Esophagus muscularis mucosa (tissue), 4 donors: Measurements from ENCODE around the gene LRWD1. TPM values are rescaled to one million over a fixed set of nuclear protein-coding genes. Genes with fewer than 3 reads are reported as not detected.

Source experiments
- DNase-seq: peaks from one replicate; pipeline ENCODE4 v3.0.0-alpha.2; 2017; ENCODE audit errors: extremely low spot score
- H3K27ac ChIP-seq, 4 donors: fragments of 200-600 bp; sonication (generic); replicated peaks in 1 of 4; 1 replicate in 3 of 4; 2 replicates in 1 of 4; pipeline ENCODE4 v1.5.1; 2016 to 2019; ENCODE audit warnings: mild to moderate bottlenecking in 1 of 4
- H3K27me3 ChIP-seq, 4 donors: fragments of 200-600 bp; sonication (generic); one replicate each; pipeline versions ENCODE4 v1.5.1 to v1.6.0; 2016 to 2019
- H3K36me3 ChIP-seq, 4 donors: fragments of 200-600 bp; sonication (generic); one replicate each; pipeline ENCODE4 v1.5.1; 2016 to 2019
- H3K4me1 ChIP-seq, 4 donors: fragments of 200-600 bp; sonication (generic); one replicate each; pipeline ENCODE4 v1.5.1; 2016 to 2019
- H3K4me3 ChIP-seq, 4 donors: fragments of 200-600 bp; sonication (generic); 1 replicate in 2 of 4; 2 replicates in 2 of 4; pipeline ENCODE4 v1.5.1; 2016 to 2019; ENCODE audit warnings: mild to moderate bottlenecking in 4 of 4, moderate library complexity in 1 of 4
- H3K9me3 ChIP-seq, 4 donors: fragments of 200-600 bp; sonication (generic); 1 replicate in 3 of 4; 2 replicates in 1 of 4; pipeline ENCODE4 v1.5.1; 2016 to 2019
- CTCF ChIP-seq, 3 experiments: fragments of 200-600 bp in 2 of 3; fragments of 450-650 bp in 1 of 3; sonication (generic) in 2 of 3; IDR thresholded peaks; one replicate each; pipeline ENCODE4 v1.5.1; 2017 to 2019; ENCODE audit warnings: antibody characterized with exemption in 3 of 3, mild to moderate bottlenecking in 2 of 3, moderate library complexity in 1 of 3
- EP300 ChIP-seq: sonication (generic); formaldehyde crosslinking; IDR thresholded peaks from one replicate; pipeline ENCODE4 v1.6.1; 2017; ENCODE audit warnings: antibody characterized with exemption
- POLR2A ChIP-seq: fragments of 450-650 bp; IDR thresholded peaks from one replicate; pipeline ENCODE4 v1.6.1; 2017; ENCODE audit warnings: antibody characterized with exemption, moderate library complexity, mild to moderate bottlenecking, low read depth
- POLR2AphosphoS5 ChIP-seq, 2 donors: sonication (generic); formaldehyde crosslinking; IDR thresholded peaks; one replicate each; pipeline ENCODE4 v1.6.1; 2017; ENCODE audit warnings: antibody characterized with exemption in 2 of 2
- WGBS: methylation state at CpG from one replicate; pipeline ENCODE4 v1.1.5; 2018; 5-methylcytosine and 5-hydroxymethylcytosine counted together
- intact Hi-C: fragments of 100-400 bp; cut with DNase I; formaldehyde crosslinking; loops from one replicate; pipeline ENCODE4 v1.15.1; 2023
- total RNA-seq, 4 donors: library from RNA; depleted of rRNA; stranded (reverse); fragments of >200 nt; gene quantifications; one replicate each; pipeline versions ENCODE4 v1.1.0 to v1.2.1, GENCODE V29; 2016

The LRWD1 gene
- total RNA-seq, 4 donors from 2014 or later: 10.0 to 32.7 (median 17.0) TPM

- TF ChIP-seq CTCF (IDR thresholded peaks at IDR 0.05) (no peak), EP300 (no peak), POLR2AphosphoS5 (IDR thresholded peaks at IDR 0.05) (no peak), POLR2A (no peak)
- H3K4me3 ChIP-seq: peak overlapping the region; percentile 82 to 90 (median 87)
Measured at GRCh38 chr7:102432442-102433218, 32.2 kb upstream of the LRWD1 start.

GRCh38 chr7:102433219-102434038 is 31.4 kb upstream of the LRWD1 start, which contains the start of gene ORAI2:
Gene ORAI2, plus strand, starts transcription at chr7:102433575. Its CDS starts 5,382 bp downstream, at chr7:102438957.
- no peaks in the 10 kb centered on the region for H3K27me3 ChIP-seq
- H3K9me3 ChIP-seq: no peaks in the 10 kb centered on the region
- peak within 1 kb of the TSS; percentile 82 to 90 (median 87) for H3K4me3 ChIP-seq
- 0% methylated on average over 4 of the region's 90 CpGs for WGBS
- intact Hi-C loops: no loop called here
- H3K36me3 ChIP-seq: peaks cover 0 to 8% (median 2%) of the 10 kb centered on the region in 4 donors
- peaks cover 14 to 34% (median 30%) of the 10 kb centered on the region in 4 donors for H3K4me1 ChIP-seq
- peak within 1 kb of the TSS; percentile 42 to 74 (median 68) for H3K27ac ChIP-seq
- TF ChIP-seq POLR2AphosphoS5 (IDR thresholded peaks at IDR 0.05): peak in 1 of 2 donors; percentile 41
- TF ChIP-seq EP300: no peak
- no peak for DNase-seq

More at GRCh38 chr7:102432442-102433218, 32.2 kb upstream of the LRWD1 start:
- Histone ChIP-seq H3K27me3 (no peaks in the 10 kb centered on the region), H3K4me1 (peaks cover 14 to 34% (median 30%) of the 10 kb centered on the region in 4 donors), H3K36me3 (peaks cover 0 to 12% (median 3%) of the 10 kb centered on the region in 4 donors), H3K27ac (peak overlapping the region; percentile 42 to 74 (median 68)), H3K9me3 (no peaks in the 10 kb centered on the region)
- intact Hi-C loops: no loop called here
- no peak for DNase-seq
- 50% methylated on average over 20 of the region's 27 CpGs for WGBS

GRCh38 chr7:102434039-102434486 is 30.7 kb upstream of the LRWD1 start:
- H3K27ac ChIP-seq: peak overlapping the region in 3 of 4 donors; percentile 68 to 74 (median 69)
- intact Hi-C loops: no loop called here
- H3K36me3 ChIP-seq: peaks cover 0 to 8% (median 4%) of the 10 kb centered on the region in 4 donors
- 11% methylated on average over 6 of the region's 9 CpGs for WGBS
- peaks cover 14 to 34% (median 30%) of the 10 kb centered on the region in 4 donors for H3K4me1 ChIP-seq
- no peaks in the 10 kb centered on the region for H3K9me3 ChIP-seq
- H3K27me3 ChIP-seq: no peaks in the 10 kb centered on the region
- TF ChIP-seq CTCF (IDR thresholded peaks at IDR 0.05) (no peak), EP300 (no peak), POLR2AphosphoS5 (IDR thresholded peaks at IDR 0.05) (no peak), POLR2A (no peak)
- peak overlapping the region; percentile 82 to 90 (median 87) for H3K4me3 ChIP-seq
- DNase-seq: no peak

GRCh38 chr7:102436118-102436517 is 28.7 kb upstream of the LRWD1 start:
- 91% methylated on average over 10 of the region's 10 CpGs for WGBS
- intact Hi-C loops: no loop called here
- no peak overlapping the region for H3K4me3 ChIP-seq
- no peak overlapping the region for H3K27ac ChIP-seq
- no peak for TF ChIP-seq CTCF (IDR thresholded peaks at IDR 0.05)
- no peak for TF ChIP-seq EP300
- no peak for TF ChIP-seq POLR2AphosphoS5 (IDR thresholded peaks at IDR 0.05)
- no peak for TF ChIP-seq POLR2A
- H3K9me3 ChIP-seq: no peaks in the 10 kb centered on the region
- DNase-seq: no peak
- H3K36me3 ChIP-seq: peaks cover 0 to 10% (median 4%) of the 10 kb centered on the region in 4 donors
- H3K4me1 ChIP-seq: peaks cover 23 to 40% (median 36%) of the 10 kb centered on the region in 4 donors
- H3K27me3 ChIP-seq: no peaks in the 10 kb centered on the region
